ENCODE measurements around the gene OCSTAMP. TPM values are rescaled to one million over a fixed set of nuclear protein-coding genes. Genes with fewer than 3 reads are reported as not detected.

OCSTAMP gene
- total RNA-seq, 4 donors from 2014 or later = not detected

DNA sequence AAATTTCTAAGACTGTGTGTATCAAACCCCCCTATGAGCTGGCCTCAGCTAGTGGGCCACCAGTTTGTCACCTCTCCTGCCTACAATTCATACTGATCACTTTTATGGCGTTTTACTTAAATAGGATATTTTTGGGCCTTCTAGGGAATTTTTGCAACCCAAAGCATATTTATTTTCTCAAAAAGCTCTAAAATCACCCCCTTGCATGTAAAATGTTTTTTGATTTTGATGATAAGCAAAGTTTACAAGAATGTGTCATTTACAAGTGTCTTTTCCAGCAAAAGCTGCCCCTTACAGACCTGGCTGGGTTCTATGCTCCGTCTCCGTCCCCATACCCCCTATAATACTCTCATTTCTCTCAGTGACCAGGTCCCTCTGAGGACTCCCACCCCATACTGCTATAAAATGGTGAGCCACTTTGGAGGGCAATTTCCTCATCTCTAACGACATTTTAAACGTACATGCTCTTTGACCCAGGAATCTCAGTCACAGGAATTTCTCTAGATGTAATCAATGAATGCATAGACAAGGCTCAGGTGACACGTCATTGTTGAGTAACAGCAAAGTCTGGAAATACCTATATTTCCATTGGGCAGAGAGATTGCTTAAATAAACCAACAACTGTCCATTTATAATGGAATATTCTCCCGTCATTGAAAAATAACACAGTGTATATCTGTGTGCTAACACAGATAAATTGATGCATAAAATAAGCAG lies 13.9 kb upstream of the OCSTAMP start:
- Histone ChIP-seq H3K36me3 (no peaks in the 10 kb centered on the region), H3K4me3 (no peak overlapping the region), H3K27me3 (no peaks in the 10 kb centered on the region), H3K27ac (no peak overlapping the region), H3K4me1 (no peaks in the 10 kb centered on the region), H3K9me3 (no peaks in the 10 kb centered on the region)
- TF ChIP-seq, protein P1, sequence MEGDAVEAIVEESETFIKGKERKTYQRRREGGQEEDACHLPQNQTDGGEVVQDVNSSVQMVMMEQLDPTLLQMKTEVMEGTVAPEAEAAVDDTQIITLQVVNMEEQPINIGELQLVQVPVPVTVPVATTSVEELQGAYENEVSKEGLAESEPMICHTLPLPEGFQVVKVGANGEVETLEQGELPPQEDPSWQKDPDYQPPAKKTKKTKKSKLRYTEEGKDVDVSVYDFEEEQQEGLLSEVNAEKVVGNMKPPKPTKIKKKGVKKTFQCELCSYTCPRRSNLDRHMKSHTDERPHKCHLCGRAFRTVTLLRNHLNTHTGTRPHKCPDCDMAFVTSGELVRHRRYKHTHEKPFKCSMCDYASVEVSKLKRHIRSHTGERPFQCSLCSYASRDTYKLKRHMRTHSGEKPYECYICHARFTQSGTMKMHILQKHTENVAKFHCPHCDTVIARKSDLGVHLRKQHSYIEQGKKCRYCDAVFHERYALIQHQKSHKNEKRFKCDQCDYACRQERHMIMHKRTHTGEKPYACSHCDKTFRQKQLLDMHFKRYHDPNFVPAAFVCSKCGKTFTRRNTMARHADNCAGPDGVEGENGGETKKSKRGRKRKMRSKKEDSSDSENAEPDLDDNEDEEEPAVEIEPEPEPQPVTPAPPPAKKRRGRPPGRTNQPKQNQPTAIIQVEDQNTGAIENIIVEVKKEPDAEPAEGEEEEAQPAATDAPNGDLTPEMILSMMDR (IDR thresholded peaks at IDR 0.05) = no peak
- no peak for TF ChIP-seq POLR2A (IDR thresholded peaks at IDR 0.05)
- no peak for DNase-seq

DNA sequence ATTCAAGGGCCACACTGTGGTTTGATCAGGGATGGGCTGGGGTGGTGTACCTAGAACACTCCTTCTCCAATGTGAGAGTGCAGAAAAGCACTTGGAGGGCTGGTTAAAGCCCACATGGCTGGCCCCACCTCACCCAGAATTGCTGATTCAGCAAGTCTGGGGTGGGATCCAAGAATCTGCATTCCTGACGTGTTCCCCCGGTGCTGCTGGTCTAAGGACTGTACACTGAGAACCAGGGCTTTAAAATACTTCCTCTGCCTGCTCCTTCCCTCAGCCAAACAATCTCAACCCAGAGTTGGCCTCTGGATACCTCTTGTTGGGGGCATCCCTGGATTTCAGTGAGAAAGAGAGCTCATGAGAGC lies 13.4 kb upstream of the OCSTAMP start:
- Histone ChIP-seq H3K27ac (no peak overlapping the region), H3K9me3 (no peaks in the 10 kb centered on the region), H3K4me3 (no peak overlapping the region), H3K36me3 (no peaks in the 10 kb centered on the region), H3K4me1 (no peaks in the 10 kb centered on the region), H3K27me3 (no peaks in the 10 kb centered on the region)
- TF ChIP-seq, protein P1 (IDR thresholded peaks at IDR 0.05) = no peak
- no peak for TF ChIP-seq POLR2A (IDR thresholded peaks at IDR 0.05)
- DNase-seq = no peak

DNA sequence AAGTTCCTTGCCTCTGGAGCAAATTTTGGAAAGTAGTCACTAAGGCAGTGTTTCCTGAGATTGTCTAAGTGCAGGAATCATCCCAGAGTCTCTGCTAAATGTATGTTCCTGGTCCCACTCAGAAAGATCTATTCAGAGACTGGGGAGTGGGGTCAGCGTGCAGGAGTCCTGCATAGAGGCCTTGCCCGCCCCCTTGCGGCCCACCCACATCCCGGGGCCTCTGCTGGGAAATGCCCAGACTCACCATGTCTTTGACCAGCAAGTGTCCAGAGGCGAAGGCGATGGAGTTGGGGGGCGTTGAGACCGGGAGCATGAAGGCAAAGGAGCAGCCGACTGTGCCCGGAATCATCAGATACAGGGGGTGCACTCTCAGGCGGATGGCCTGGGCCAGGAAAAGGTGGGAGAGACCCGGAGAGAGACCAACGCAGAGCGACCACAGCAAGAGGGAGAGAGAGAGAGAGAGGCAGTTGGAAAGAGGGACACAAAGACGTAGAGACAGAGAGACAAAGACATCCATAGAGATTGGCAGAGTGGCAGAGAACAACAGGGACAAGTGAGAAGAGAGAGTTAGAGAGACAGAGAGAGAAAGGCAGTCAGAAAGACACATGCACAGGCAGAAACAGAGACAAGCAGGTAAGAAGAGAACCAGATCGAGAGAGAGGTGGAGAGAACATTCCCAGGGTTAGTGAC lies 12.9 kb upstream of the OCSTAMP start:
- Histone ChIP-seq H3K27ac (peak overlapping the region in 1 of 4 donors; percentile 16), H3K36me3 (no peaks in the 10 kb centered on the region), H3K27me3 (no peaks in the 10 kb centered on the region), H3K9me3 (no peaks in the 10 kb centered on the region), H3K4me3 (no peak overlapping the region), H3K4me1 (no peaks in the 10 kb centered on the region)
- TF ChIP-seq POLR2A (IDR thresholded peaks at IDR 0.05) = no peak
- TF ChIP-seq, protein P1 (IDR thresholded peaks at IDR 0.05) = no peak
- DNase-seq = no peak

DNA sequence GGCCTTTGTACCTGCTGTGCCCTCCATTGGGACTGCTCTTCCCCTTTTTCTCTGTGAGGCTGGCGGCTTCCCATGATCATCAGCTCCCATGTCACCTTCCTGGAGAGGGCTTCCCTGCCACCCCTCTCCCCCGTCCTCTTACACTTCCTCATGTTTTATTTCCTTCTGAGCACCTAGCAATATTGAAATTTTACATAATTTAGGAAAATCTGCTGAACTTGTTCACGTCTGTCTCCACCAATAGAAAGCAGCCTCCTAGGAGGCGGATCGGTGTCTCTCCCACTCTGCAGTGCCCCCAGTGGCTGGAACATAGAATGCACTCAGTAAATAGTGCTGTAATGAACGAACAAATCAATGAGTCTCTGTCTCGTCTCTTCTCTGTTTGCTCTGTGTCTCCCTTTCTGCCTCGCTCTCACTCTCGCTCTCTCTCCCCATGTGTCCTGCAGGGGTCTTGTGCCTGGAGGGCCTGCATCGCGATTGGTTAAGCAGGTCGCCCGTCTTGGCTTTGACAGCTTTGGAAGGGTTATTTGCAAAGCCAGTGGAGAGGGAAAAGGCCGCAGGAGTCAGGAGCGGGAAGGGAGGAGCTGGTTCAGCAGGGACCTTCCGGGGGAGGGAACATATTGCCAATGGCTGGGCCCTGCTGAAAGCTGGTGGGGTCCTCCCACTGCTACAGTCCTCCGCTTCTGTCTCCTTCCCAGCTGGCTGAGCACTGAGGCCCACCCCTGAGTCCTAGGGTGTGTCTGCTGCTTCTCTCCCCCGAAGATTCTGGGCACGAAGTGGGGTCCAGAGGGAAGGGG lies 12.1 kb upstream of the OCSTAMP start:
- H3K36me3 ChIP-seq = no peaks in the 10 kb centered on the region
- no peaks in the 10 kb centered on the region for H3K27me3 ChIP-seq
- peak; percentile 58 to 86 (median 60) for DNase-seq
- TF ChIP-seq, protein P1 (IDR thresholded peaks at IDR 0.05) = peak; percentile 60 to 84 (median 72)
- no peak for TF ChIP-seq POLR2A (IDR thresholded peaks at IDR 0.05)
- H3K4me1 ChIP-seq = no peaks in the 10 kb centered on the region
- H3K9me3 ChIP-seq = no peaks in the 10 kb centered on the region
- H3K4me3 ChIP-seq = peak overlapping the region; percentile 0 to 34 (median 14)
- peak overlapping the region in 1 of 4 donors; percentile 16 for H3K27ac ChIP-seq

DNA sequence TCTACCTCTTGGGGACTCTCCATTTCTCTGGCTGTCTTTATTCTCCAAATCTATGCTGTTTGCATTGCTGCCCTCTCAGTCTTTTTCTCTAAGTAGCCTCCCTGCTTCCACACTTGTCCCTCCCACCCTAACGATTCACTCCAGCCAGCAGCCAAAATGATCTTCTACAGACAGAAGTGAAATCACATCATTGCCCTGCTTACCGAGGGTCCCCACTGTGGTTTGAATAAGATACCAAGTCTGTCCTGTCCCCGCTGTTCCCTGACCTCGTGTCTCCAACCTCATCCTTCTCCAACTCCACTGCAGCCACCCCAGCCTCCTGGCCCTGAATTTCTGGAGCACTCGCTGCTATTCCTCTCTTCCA lies 11.5 kb upstream of the OCSTAMP start:
- TF ChIP-seq, protein P1 (IDR thresholded peaks at IDR 0.05) = no peak
- no peak for TF ChIP-seq POLR2A (IDR thresholded peaks at IDR 0.05)
- DNase-seq = no peak
- H3K4me1 ChIP-seq = no peaks in the 10 kb centered on the region
- H3K27me3 ChIP-seq = no peaks in the 10 kb centered on the region
- H3K27ac ChIP-seq = no peak overlapping the region
- H3K9me3 ChIP-seq = no peaks in the 10 kb centered on the region
- no peaks in the 10 kb centered on the region for H3K36me3 ChIP-seq
- peak overlapping the region in 3 of 4 donors; percentile 2 to 34 (median 27) for H3K4me3 ChIP-seq
